AG04450 (cell line): ENCODE measurements around the gene TPX2. TPM values are rescaled to one million over a fixed set of nuclear protein-coding genes. Genes with fewer than 3 reads are reported as not detected.

ENCODE experiments used
- CTCF ChIA-PET: fragments of 300-600, 350-600 bp; formaldehyde crosslinking; extraction: SDS; loops from one replicate; lab custom pipeline; 2022; ENCODE audit warnings: antibody characterized with exemption, inconsistent platforms; lab: Charles Lee
- POLR2A ChIA-PET: fragments of 350-600 bp; formaldehyde crosslinking; extraction: SDS; loops from one replicate; lab custom pipeline; 2021; ENCODE audit warnings: antibody characterized with exemption, inconsistent platforms; lab: Yijun Ruan, JAX
- DNase-seq: peaks from one replicate; pipeline ENCODE4 v3.0.0-alpha.2; 2011; ENCODE audit warnings: low read depth, low spot score
- H3K27ac ChIP-seq: one replicate; pipeline ENCODE4 v1.5.1; 2012; ENCODE audit warnings: low read depth, low read length, control low read depth
- H3K27me3 ChIP-seq: one replicate; pipeline ENCODE4 v1.6.0; 2012; ENCODE audit warnings: low read length; ENCODE audit not compliant: control insufficient read depth, insufficient read depth
- H3K4me3 ChIP-seq: 2 replicates; pipeline ENCODE4 v1.5.1; 2011; ENCODE audit warnings: mild to moderate bottlenecking, low read depth, low read length, control low read depth
- H3K9me3 ChIP-seq: 2 replicates; pipeline ENCODE4 v1.5.1; 2012; ENCODE audit warnings: low read length; ENCODE audit not compliant: control insufficient read depth, insufficient read depth
- polyA plus RNA-seq: library from polyadenylated mRNA; depleted of rRNA; stranded (reverse); fragments of >200 nt; gene quantifications from 2 replicates; pipeline ENCODE4 v1.2.3, GENCODE V29; 2011
- TF ChIP-seq, protein P1 (sequence below): IDR thresholded peaks from 2 replicates; pipeline ENCODE4 v1.5.1; 2011; ENCODE audit warnings: low read depth, low read length, control low read depth, inconsistent platforms

TPX2 gene
- polyA plus RNA-seq, 1 experiment = 24.4 TPM

DNA sequence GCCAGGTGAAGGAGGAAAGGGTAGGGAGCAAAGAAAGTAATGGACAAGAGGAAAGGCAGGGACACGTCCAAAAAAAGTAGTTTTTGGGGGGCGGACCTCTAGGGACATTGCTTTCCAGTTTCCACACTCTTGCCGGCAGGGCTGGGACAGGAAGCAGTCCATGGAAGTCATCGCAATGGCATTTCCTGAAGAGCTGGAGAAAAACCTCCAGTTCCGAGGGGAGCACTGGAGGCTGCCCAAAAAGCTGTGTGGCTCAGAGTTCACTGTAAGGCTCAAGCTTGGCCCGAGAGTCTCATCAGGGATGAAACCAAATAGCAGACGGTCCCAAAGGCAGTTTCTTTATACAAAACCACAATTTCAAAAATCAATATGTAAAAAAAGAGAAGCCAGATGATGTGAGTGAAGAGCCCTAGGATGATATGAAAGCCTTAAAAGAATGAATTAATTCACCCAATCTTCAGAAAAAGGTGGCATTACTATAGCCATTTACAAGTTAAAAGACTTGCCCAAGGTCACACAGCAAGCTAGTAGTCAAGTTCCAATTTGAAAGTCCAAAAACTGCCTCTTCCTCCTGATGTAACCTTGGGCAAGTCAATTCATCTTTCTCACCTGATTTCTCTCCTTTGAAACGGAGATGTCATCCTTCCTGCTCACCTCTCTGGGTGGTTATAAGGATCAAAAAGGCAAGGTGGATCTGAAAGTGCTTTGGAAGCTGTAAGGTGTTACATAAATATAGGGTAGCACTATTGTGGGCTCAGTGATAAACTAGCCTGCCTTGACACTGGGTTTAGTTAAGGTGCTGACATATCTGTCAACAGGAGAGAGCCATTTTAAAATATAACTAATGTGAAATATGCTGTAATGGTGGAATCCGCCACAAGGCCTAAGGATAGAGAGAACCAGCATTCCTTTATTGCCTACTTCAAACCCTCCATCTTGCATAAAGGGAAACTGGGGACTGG is 25.5 kb upstream of the TPX2 start:
- Histone ChIP-seq H3K27me3 (no peaks in the 10 kb centered on the region), H3K9me3 (no peaks in the 10 kb centered on the region), H3K27ac (peak overlapping the region; percentile 95), H3K4me3 (peak overlapping the region; percentile 34)
- TF ChIP-seq, protein P1, sequence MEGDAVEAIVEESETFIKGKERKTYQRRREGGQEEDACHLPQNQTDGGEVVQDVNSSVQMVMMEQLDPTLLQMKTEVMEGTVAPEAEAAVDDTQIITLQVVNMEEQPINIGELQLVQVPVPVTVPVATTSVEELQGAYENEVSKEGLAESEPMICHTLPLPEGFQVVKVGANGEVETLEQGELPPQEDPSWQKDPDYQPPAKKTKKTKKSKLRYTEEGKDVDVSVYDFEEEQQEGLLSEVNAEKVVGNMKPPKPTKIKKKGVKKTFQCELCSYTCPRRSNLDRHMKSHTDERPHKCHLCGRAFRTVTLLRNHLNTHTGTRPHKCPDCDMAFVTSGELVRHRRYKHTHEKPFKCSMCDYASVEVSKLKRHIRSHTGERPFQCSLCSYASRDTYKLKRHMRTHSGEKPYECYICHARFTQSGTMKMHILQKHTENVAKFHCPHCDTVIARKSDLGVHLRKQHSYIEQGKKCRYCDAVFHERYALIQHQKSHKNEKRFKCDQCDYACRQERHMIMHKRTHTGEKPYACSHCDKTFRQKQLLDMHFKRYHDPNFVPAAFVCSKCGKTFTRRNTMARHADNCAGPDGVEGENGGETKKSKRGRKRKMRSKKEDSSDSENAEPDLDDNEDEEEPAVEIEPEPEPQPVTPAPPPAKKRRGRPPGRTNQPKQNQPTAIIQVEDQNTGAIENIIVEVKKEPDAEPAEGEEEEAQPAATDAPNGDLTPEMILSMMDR = no peak
- peak; percentile 74 for DNase-seq
- POLR2A ChIA-PET = interaction anchor here (0.9 to 3.0 kb wide), 4 partner anchors 9 to 79 kb away, joined by 4 to 25 read pairs (median 8); partner anchors contain the start of gene BCL2L1
- CTCF ChIA-PET = interaction anchor here (1.1 to 6.2 kb wide), 5 partner anchors 10 to 80 kb away, joined by 3 to 45 read pairs (median 5); no protein-coding TSS in a partner anchor

DNA sequence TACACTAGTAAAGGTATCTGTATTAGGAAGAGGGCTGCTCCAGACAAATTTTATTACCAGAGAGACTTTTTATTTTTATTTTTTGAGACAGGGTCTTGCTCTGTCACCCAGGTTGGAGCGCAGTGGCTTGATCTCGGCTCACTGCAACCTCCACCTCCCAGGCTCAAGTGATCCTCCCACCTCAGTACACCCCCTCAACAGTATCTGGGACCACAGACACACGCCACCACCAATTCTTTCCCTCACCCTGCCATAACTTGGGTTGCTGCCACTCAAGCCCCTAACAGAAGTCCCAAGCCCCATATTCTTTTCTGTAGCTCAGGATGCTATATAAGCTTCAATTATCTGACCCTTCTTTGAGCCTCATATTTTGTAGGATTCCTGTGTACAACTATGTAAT is 23.3 kb upstream of the TPX2 start:
- CTCF ChIA-PET = interaction anchor here (0.9 to 4.1 kb wide), 4 partner anchors 8 to 103 kb away, joined by 3 to 30 read pairs (median 4); no protein-coding TSS in a partner anchor
- no peak overlapping the region for H3K27ac ChIP-seq

DNA sequence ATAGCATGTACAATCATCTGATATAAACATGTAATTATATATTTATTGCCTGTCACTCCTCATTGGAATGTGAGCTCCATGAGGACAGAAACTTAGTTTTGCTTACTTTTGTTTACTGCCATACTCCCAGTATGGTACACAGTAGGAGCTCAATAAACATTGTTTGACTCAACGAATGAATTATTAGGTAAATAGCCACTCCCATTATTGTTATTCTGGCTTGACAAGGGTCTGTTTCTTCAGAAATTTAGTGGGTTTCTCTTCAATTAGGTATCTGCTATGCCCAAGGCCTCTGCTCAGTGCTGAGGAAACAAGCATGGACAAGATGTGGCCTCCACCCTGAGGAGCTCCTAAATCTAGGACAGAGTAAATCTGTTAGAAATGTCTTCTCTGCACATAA is 22.7 kb upstream of the TPX2 start:
- TF ChIP-seq, protein P1 = no peak
- no peak for DNase-seq
- no peak overlapping the region for H3K4me3 ChIP-seq
- H3K27me3 ChIP-seq = no peaks in the 10 kb centered on the region
- no peaks in the 10 kb centered on the region for H3K9me3 ChIP-seq
- CTCF ChIA-PET = interaction anchor here (0.7 to 4.1 kb wide), 5 partner anchors 55 to 153 kb away, joined by 3 to 30 read pairs (median 4); no protein-coding TSS in a partner anchor
- POLR2A ChIA-PET = interaction anchor here (1.4 kb wide), 1 partner anchor 20 kb away, joined by 4 read pairs; no protein-coding TSS in a partner anchor
- H3K27ac ChIP-seq = no peak overlapping the region

More for the DNA sequence above, 23.3 kb upstream of the TPX2 start:
- Histone ChIP-seq H3K9me3 (no peaks in the 10 kb centered on the region), H3K27me3 (no peaks in the 10 kb centered on the region), H3K4me3 (no peak overlapping the region)
- no peak for DNase-seq
- POLR2A ChIA-PET = interaction anchor here (1.4 kb wide), 1 partner anchor 19 kb away, joined by 4 read pairs; no protein-coding TSS in a partner anchor
- TF ChIP-seq, protein P1 = no peak

DNA sequence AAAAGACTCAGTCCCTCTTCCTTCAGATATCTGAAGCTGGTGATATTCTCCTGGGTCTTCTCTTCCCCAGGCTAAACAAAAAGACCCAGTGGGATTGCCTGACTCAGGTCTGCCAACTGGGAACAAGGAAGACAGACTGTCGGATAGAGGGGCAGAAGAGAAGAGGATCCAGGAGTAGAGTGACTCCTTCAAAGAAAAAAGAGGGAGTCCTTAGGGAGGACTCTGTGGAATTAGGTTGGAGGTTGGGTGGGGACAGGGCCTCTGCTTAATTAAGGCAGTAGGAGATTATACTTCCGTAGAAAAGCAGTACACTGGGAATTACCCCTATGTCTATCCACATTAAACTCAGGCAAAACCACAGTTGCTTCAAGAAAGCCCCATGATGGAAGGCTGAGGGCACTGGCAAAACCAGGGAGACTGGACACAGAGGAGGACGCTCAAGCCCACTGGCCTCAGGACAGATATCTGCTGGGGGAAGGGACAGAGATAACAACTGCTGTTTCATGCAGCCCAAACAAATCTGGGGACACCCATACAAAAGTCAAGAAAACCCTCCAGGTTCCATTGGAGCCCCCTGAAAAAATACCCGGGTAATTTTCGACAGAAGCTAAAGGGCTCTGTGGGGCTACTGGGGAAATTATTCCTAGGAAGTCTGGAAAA is 22.1 kb upstream of the TPX2 start:
- ChIA-PET CTCF (interaction anchor here (0.7 to 4.1 kb wide), 4 partner anchors 55 to 154 kb away, joined by 3 to 30 read pairs (median 4); no protein-coding TSS in a partner anchor), POLR2A (interaction anchor here (1.4 kb wide), 1 partner anchor 21 kb away, joined by 4 read pairs; no protein-coding TSS in a partner anchor)
- TF ChIP-seq, protein P1 = no peak
- Histone ChIP-seq H3K27ac (no peak overlapping the region), H3K27me3 (no peaks in the 10 kb centered on the region), H3K4me3 (no peak overlapping the region), H3K9me3 (no peaks in the 10 kb centered on the region; the same call in 1 of the 2 replicates)
- no peak for DNase-seq
